K562 (cell line): ENCODE data around the gene RGS17. TPM values are rescaled to one million over a fixed set of nuclear protein-coding genes. Genes with fewer than 3 reads are reported as not detected.

Experiments
- ESRRB ChIP-seq: fragments of 250-450 bp; sonication (Bioruptor Pico); IDR thresholded peaks from 2 replicates; pipeline ENCODE4 v1.5.0; 2020; ENCODE audit warnings: mild to moderate bottlenecking, moderate library complexity, borderline replicate concordance
- GATAD2B ChIP-seq: fragments of 450-650 bp; IDR thresholded peaks from 2 replicates; pipeline ENCODE4 v1.6.1; 2017; ENCODE audit warnings: mild to moderate bottlenecking, borderline replicate concordance
- HDAC8 ChIP-seq: fragments of 450-650 bp; IDR thresholded peaks from 2 replicates; pipeline ENCODE4 v1.6.1; 2016; ENCODE audit warnings: mild to moderate bottlenecking, missing genetic modification characterization, moderate library complexity, missing compliant biosample characterization
- HNRNPUL1 ChIP-seq: fragments of 200-400 bp; formaldehyde crosslinking; IDR thresholded peaks from 2 replicates; pipeline ENCODE4 v1.6.1; 2017; ENCODE audit warnings: low read length
- IRF2 ChIP-seq: sonication (generic); formaldehyde crosslinking; IDR thresholded peaks from 2 replicates; pipeline ENCODE4 v1.8.1; 2022; ENCODE audit warnings: mild to moderate bottlenecking, missing genetic modification reagents
- NFATC3 ChIP-seq: fragments of 450-650 bp; IDR thresholded peaks from 2 replicates; pipeline ENCODE4 v1.6.1; 2017; ENCODE audit warnings: mild to moderate bottlenecking
- NFIX ChIP-seq: fragments of 250-450 bp; sonication (Bioruptor Pico); IDR thresholded peaks from 2 replicates; pipeline ENCODE4 v1.4.0; 2020; ENCODE audit warnings: low read depth, mild to moderate bottlenecking, moderate library complexity
- PRPF4 ChIP-seq: fragments of 200-400 bp; formaldehyde crosslinking; IDR thresholded peaks from one replicate; pipeline ENCODE4 v1.6.1; 2017; ENCODE audit warnings: low read length, low read depth, mild to moderate bottlenecking; ENCODE audit not compliant: insufficient read depth, poor library complexity, severe bottlenecking
- PTTG1 ChIP-seq: fragments of 450-650 bp; IDR thresholded peaks from 2 replicates; pipeline ENCODE4 v1.6.1; 2016; ENCODE audit warnings: low read depth, mild to moderate bottlenecking, missing genetic modification characterization, missing compliant biosample characterization
- SIX5 ChIP-seq, 2 experiments: IDR thresholded peaks; 2 replicates each; pipeline ENCODE4 v1.6.1; 2011; ENCODE audit warnings: low read length in 2 of 2, borderline replicate concordance in 1 of 2, low read depth in 1 of 2, mild to moderate bottlenecking in 1 of 2, moderate library complexity in 1 of 2; ENCODE audit not compliant: insufficient read depth in 1 of 2
- SMARCA4 ChIP-seq: fragments of 450-650 bp; IDR thresholded peaks from 2 replicates; pipeline ENCODE4 v1.6.1; 2016
- SMARCB1 ChIP-seq: IDR thresholded peaks from 2 replicates; pipeline ENCODE4 v1.6.1; 2011; ENCODE audit warnings: improper control_type of control experiment, low read depth; ENCODE audit not compliant: insufficient read length
- SRSF3 ChIP-seq: fragments of 200-400 bp; formaldehyde crosslinking; IDR thresholded peaks from 2 replicates; pipeline ENCODE4 v1.6.1; 2016; ENCODE audit warnings: mild to moderate bottlenecking, low read length, moderate library complexity; ENCODE audit not compliant: insufficient read depth
- ZBTB12 ChIP-seq: fragments of 250-450 bp; sonication (Bioruptor Pico); IDR thresholded peaks from 2 replicates; pipeline ENCODE4 v1.4.0; 2020
- ZFX ChIP-seq: sonication (generic); formaldehyde crosslinking; IDR thresholded peaks from 2 replicates; pipeline ENCODE4 v1.8.0; 2022; ENCODE audit warnings: mild to moderate bottlenecking, missing genetic modification reagents, moderate library complexity
- ZNF311 ChIP-seq: fragments of 250-450 bp; sonication (Bioruptor Pico); IDR thresholded peaks from 2 replicates; pipeline ENCODE4 v1.4.0; 2020; ENCODE audit warnings: mild to moderate bottlenecking, moderate library complexity
- ZNF347 ChIP-seq: fragments of 450-650 bp; formaldehyde crosslinking; IDR thresholded peaks from 2 replicates; pipeline ENCODE4 v1.4.0; 2020; ENCODE audit warnings: low read depth, mild to moderate bottlenecking, moderate library complexity
- ZNF780A ChIP-seq: fragments of 250-450 bp; sonication (Bioruptor Pico); IDR thresholded peaks from 2 replicates; pipeline ENCODE4 v1.5.0; 2021; ENCODE audit warnings: mild to moderate bottlenecking
- ZSCAN29 ChIP-seq: fragments of 450-650 bp; IDR thresholded peaks from 2 replicates; pipeline ENCODE4 v1.6.1; 2017
- polyA plus RNA-seq, 8 experiments: library from polyadenylated mRNA; depleted of rRNA in 4 of 8; stranded (reverse) in 5 of 8; unstranded in 3 of 8; fragments of >200 nt; fragmentation: Nextera tagmentation in 2 of 8; fragmentation: Illumina TruSeq in 1 of 8; extraction: Ambion mirVana in 2 of 8; extraction: Trizol in 1 of 8; gene quantifications; 2 replicates each; pipeline versions ENCODE4 v1.2.1 to v1.2.3, GENCODE V29; 2011 to 2014; ENCODE audit warnings: inconsistent platforms in 1 of 8, missing spikeins in 1 of 8
- total RNA-seq, 7 experiments: library from RNA; depleted of rRNA in 6 of 7; stranded (reverse); fragments of >200 nt in 6 of 7; fragmentation: Illumina TruSeq in 2 of 7; extraction: Trizol in 2 of 7; gene quantifications; 2 replicates each; pipeline versions ENCODE4 v1.2.1 to v1.2.3, GENCODE V29; 2011 to 2021; ENCODE audit warnings: low replicate concordance in 1 of 7
- TF ChIP-seq, protein P1 (sequence below): fragments of 250-450 bp; sonication (Bioruptor Pico); IDR thresholded peaks from 2 replicates; pipeline ENCODE4 v1.5.0; 2020; ENCODE audit warnings: mild to moderate bottlenecking

The RGS17 gene
- total and polyA plus RNA-seq, 9 of the 15 experiments (the other 6 are each of a cell fraction or from before 2014, with no cell fraction given) = 0.01 to 0.14 (median 0.08) TPM; not detected in 6

- TF ChIP-seq ZBTB12 (CRISPR knock-in tag) (peak; percentile 40; the same call in 1 of the 2 replicates), HDAC8 (tag) (0 out of 2 replicates have a peak, but pooled peaks have one; percentile 31), NFATC3 (no peak), ZSCAN29 (peak; percentile 21; the same call in 1 of the 2 replicates), ZNF347 (no peak), ZFX (CRISPR knock-in tag) (peak; percentile 87), SRSF3 (no peak), SMARCA4 (no peak; the same call in none of the 2 replicates), ESRRB (no peak), PRPF4 (no peak), ZNF311 (CRISPR knock-in tag) (no peak), SMARCB1 (peak; percentile 49), HNRNPUL1 (no peak), NFIX (CRISPR knock-in tag) (no peak), GATAD2B (no peak; the same call in 1 of the 2 replicates), PTTG1 (no peak), IRF2 (no peak), SIX5 (IDR thresholded peaks at IDR 0.05; ENCODE audit: borderline replicate concordance in 1 of 2, insufficient read depth in 1 of 2, low read depth in 1 of 2, low read length in 2 of 2) (no peak), ZNF780A (CRISPR knock-in tag) (no peak)
- TF ChIP-seq, protein P1, sequence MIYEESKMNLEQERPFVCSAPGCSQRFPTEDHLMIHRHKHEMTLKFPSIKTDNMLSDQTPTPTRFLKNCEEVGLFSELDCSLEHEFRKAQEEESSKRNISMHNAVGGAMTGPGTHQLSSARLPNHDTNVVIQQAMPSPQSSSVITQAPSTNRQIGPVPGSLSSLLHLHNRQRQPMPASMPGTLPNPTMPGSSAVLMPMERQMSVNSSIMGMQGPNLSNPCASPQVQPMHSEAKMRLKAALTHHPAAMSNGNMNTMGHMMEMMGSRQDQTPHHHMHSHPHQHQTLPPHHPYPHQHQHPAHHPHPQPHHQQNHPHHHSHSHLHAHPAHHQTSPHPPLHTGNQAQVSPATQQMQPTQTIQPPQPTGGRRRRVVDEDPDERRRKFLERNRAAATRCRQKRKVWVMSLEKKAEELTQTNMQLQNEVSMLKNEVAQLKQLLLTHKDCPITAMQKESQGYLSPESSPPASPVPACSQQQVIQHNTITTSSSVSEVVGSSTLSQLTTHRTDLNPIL (CRISPR knock-in tag) = no peak
These were observed 128.3 kb downstream of the RGS17 start, which contains the start of gene MTRF1L (continued) for GRCh38 chr6:153002613-153003365.
